IMR-90 (cell line): ENCODE data around the gene RHOXF2. TPM values are rescaled to one million over a fixed set of nuclear protein-coding genes. Genes with fewer than 3 reads are reported as not detected.

Source experiments
- ATAC-seq: fragments of 200-7000 bp; cut with Tn5 transposase; 2 replicates; pipeline ENCODE4 v1.9.1; 2020; ENCODE audit warnings: low read depth, mild to moderate bottlenecking, moderate library complexity
- BruUV-seq: library from RNA; stranded (reverse); fragments of 400-500 nt; replicated peaks from 2 replicates; lab custom pipeline; 2021; lab: Mats Ljungman, UMichigan
- CTCF ChIA-PET: fragments of 300-600 bp; formaldehyde crosslinking; extraction: SDS; loops from one replicate; lab custom pipeline; 2021; ENCODE audit warnings: antibody characterized with exemption; lab: Yijun Ruan, JAX
- POLR2A ChIA-PET: fragments of 300-600 bp; sonication (Branson Sonifier 250); formaldehyde crosslinking; loops from one replicate; lab custom pipeline; 2022; ENCODE audit warnings: antibody characterized with exemption; ENCODE audit not compliant: unreplicated experiment; lab: Charles Lee
- DNase-seq: peaks from one replicate; pipeline ENCODE4 v3.0.0; 2013
- H2AFZ ChIP-seq: replicated peaks from 2 replicates; pipeline ENCODE3; 2013; ENCODE audit warnings: low read length, mild to moderate bottlenecking; ENCODE audit not compliant: poor library complexity
- H2AK5ac ChIP-seq: 2 replicates; pipeline ENCODE4 v1.6.1; 2013; ENCODE audit warnings: low read depth, low read length, inconsistent platforms
- H2AK9ac ChIP-seq: replicated peaks from 2 replicates; pipeline ENCODE3; 2013; ENCODE audit warnings: mild to moderate bottlenecking, low read depth, low read length, moderate library complexity; ENCODE audit not compliant: poor library complexity
- H2BK120ac ChIP-seq: 2 replicates; pipeline ENCODE4 v1.6.1; 2013; ENCODE audit warnings: low read depth, low read length, inconsistent platforms
- H2BK15ac ChIP-seq: 3 replicates; pipeline ENCODE4 v1.6.1; 2013; ENCODE audit warnings: low read depth, low read length, inconsistent platforms
- H2BK20ac ChIP-seq: 2 replicates; pipeline ENCODE4 v1.6.1; 2013; ENCODE audit warnings: low read depth, mild to moderate bottlenecking, inconsistent platforms, low read length, moderate library complexity
- H2BK5ac ChIP-seq: 2 replicates; pipeline ENCODE4 v1.6.1; 2013; ENCODE audit warnings: mild to moderate bottlenecking, low read depth, low read length, inconsistent platforms; ENCODE audit not compliant: poor library complexity, severe bottlenecking
- H3K14ac ChIP-seq: replicated peaks from 2 replicates; pipeline ENCODE4 v1.6.1; 2013; ENCODE audit warnings: low read depth, low read length, inconsistent platforms
- H3K18ac ChIP-seq: 2 replicates; pipeline ENCODE4 v1.6.1; 2013; ENCODE audit warnings: low read depth, low read length, control low read depth
- H3K23ac ChIP-seq: 2 replicates; pipeline ENCODE4 v1.6.1; 2013; ENCODE audit warnings: low read depth, low read length, inconsistent platforms
- H3K27ac ChIP-seq: 2 replicates; pipeline ENCODE4 v1.5.1; 2013; ENCODE audit warnings: mild to moderate bottlenecking, control low read depth, low read length; ENCODE audit not compliant: insufficient read depth
- H3K27me3 ChIP-seq: 2 replicates; pipeline ENCODE4 v1.6.1; 2013; ENCODE audit warnings: low read length; ENCODE audit not compliant: control insufficient read depth, insufficient read depth
- H3K36me3 ChIP-seq: 2 replicates; pipeline ENCODE4 v1.6.1; 2013; ENCODE audit warnings: low read length, mixed read lengths; ENCODE audit not compliant: control insufficient read depth, insufficient read depth
- H3K4ac ChIP-seq: 2 replicates; pipeline ENCODE4 v1.6.1; 2013; ENCODE audit warnings: low read depth, low read length, inconsistent platforms
- H3K4me1 ChIP-seq: 2 replicates; pipeline ENCODE4 v1.6.1; 2013; ENCODE audit warnings: low read length, mixed read lengths; ENCODE audit not compliant: control insufficient read depth, insufficient read depth
- H3K4me2 ChIP-seq: 2 replicates; pipeline ENCODE4 v1.6.1; 2013; ENCODE audit warnings: low read depth, mild to moderate bottlenecking, control low read depth, low read length, moderate library complexity
- H3K4me3 ChIP-seq: 2 replicates; pipeline ENCODE4 v1.5.1; 2013; ENCODE audit warnings: low read depth, mild to moderate bottlenecking, control low read depth, low read length, moderate library complexity; ENCODE audit not compliant: insufficient read depth
- H3K56ac ChIP-seq: 2 replicates; pipeline ENCODE4 v1.6.1; 2013; ENCODE audit warnings: low read length, inconsistent platforms; ENCODE audit not compliant: insufficient read depth; ENCODE audit errors: extremely low read depth
- H3K79me1 ChIP-seq, 2 experiments: 2 replicates each; pipeline ENCODE4 v1.6.1; 2013; ENCODE audit warnings: low read length in 2 of 2, inconsistent platforms in 1 of 2, low read depth in 1 of 2
- H3K9ac ChIP-seq: 2 replicates; pipeline ENCODE4 v1.6.1; 2013; ENCODE audit warnings: low read depth, low read length, control low read depth
- H3K9me1 ChIP-seq: 2 replicates; pipeline ENCODE4 v1.6.1; 2013; ENCODE audit warnings: low read length, inconsistent platforms; ENCODE audit not compliant: insufficient read depth
- H3K9me3 ChIP-seq: 2 replicates; pipeline ENCODE4 v1.6.1; 2013; ENCODE audit warnings: low read length; ENCODE audit not compliant: control insufficient read depth, insufficient read depth
- H4K20me1 ChIP-seq: 2 replicates; pipeline ENCODE4 v1.6.1; 2013; ENCODE audit warnings: low read length, inconsistent platforms; ENCODE audit not compliant: insufficient read depth
- H4K5ac ChIP-seq: 2 replicates; pipeline ENCODE4 v1.6.1; 2013; ENCODE audit warnings: mild to moderate bottlenecking, low read depth, low read length, control low read depth
- H4K8ac ChIP-seq, 2 experiments: 2 replicates each; pipeline ENCODE4 v1.6.1; 2013; ENCODE audit warnings: low read depth in 2 of 2, low read length in 2 of 2, control low read depth in 1 of 2, inconsistent platforms in 1 of 2
- H4K91ac ChIP-seq: 2 replicates; pipeline ENCODE4 v1.6.1; 2013; ENCODE audit warnings: low read depth, low read length, inconsistent platforms; ENCODE audit not compliant: insufficient read depth
- WGBS, 2 experiments: methylation state at CpG; one replicate each; pipeline versions ENCODE4 v1.1.5 to v1.1.7; 2013; ENCODE audit warnings: missing lambda C conversion rate in 2 of 2; ENCODE audit not compliant: insufficient read length in 1 of 2; ENCODE audit errors: extremely low coverage in 2 of 2; 5-methylcytosine and 5-hydroxymethylcytosine counted together
- dilution Hi-C: fragments of 300-500 bp; cut with HindIII; formaldehyde crosslinking; loops from one replicate; pipeline ENCODE4 v1.14.3; 2018; ENCODE audit warnings: low sequenced_read_pairs; ENCODE audit not compliant: unreplicated experiment
- in situ Hi-C: fragments of 300-500 bp; cut with MboI; formaldehyde crosslinking; loops from 3 replicates; pipeline ENCODE4 v1.14.3; 2019; ENCODE audit warnings: low sequenced_read_pairs, inconsistent platforms, mixed read lengths
- intact Hi-C: fragments of 100-400 bp; cut with micrococcal nuclease; formaldehyde crosslinking; loops from 2 replicates; pipeline ENCODE4 v1.10.0; 2022
- polyA plus RNA-seq, 3 experiments: library from polyadenylated mRNA; depleted of rRNA; stranded (reverse); fragments of >200 nt; gene quantifications; 2 replicates each; pipeline ENCODE4 v1.2.3, GENCODE V29; 2012; ENCODE audit warnings: low replicate concordance in 1 of 3
- total RNA-seq: library from RNA; depleted of rRNA; stranded (reverse); fragments of >200 nt; gene quantifications from 2 replicates; pipeline ENCODE4 v1.2.3, GENCODE V29; 2012
- TF ChIP-seq, protein P1 (sequence below): conservative IDR thresholded peaks from 2 replicates; pipeline ENCODE4 v1.5.1; 2012; ENCODE audit warnings: mild to moderate bottlenecking, low read depth, low read length, improper control_type of control experiment

RHOXF2 gene
- total and polyA plus RNA-seq, 2 of the 4 experiments (the other 2 are of a cell fraction), result not detected

DNA sequence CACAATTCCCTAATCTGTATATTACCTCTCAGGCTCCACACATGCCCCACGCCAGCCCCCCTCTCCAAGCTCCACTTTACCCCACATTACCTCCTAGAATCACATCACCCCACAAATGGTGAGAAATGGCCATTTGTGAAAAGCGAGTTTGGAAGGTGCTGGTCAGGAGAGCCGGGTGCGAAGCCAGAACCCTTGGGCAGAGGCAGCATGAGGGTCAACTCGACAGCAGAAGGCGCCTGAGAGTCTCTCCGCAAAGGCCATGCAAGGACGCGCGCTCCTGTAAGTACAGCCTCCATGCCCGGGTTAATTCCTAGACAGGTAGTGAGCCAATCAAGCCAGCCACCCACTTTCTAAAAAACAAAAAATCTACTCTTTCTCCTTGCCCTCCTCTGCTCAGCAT, 42.4 kb downstream of the RHOXF2 start:
- Histone ChIP-seq H4K5ac (no peak overlapping the region), H3K56ac (no peak overlapping the region), H4K91ac (no peak overlapping the region), H3K4me3 (no peak overlapping the region), H3K9ac (no peak overlapping the region), H3K4me2 (no peak overlapping the region), H3K14ac (no peak overlapping the region), H3K36me3 (no peaks in the 10 kb centered on the region), H4K20me1 (no peaks in the 10 kb centered on the region; the same call in 1 of the 2 replicates), H3K9me1 (no peaks in the 10 kb centered on the region), H3K18ac (no peak overlapping the region), H2BK15ac (no peak overlapping the region), H3K9me3 (no peaks in the 10 kb centered on the region), H2BK120ac (no peak overlapping the region), H2AK5ac (no peak overlapping the region), H3K27ac (no peak overlapping the region), H3K4me1 (no peaks in the 10 kb centered on the region), H2BK20ac (no peak overlapping the region), H3K79me1 (no peaks in the 10 kb centered on the region), H2AFZ (no peak overlapping the region), H3K27me3 (peaks cover 2% of the 10 kb centered on the region), H3K23ac (no peak overlapping the region), H2AK9ac (no peak overlapping the region), H3K4ac (no peak overlapping the region), H4K8ac (no peak overlapping the region), H2BK5ac (no peak overlapping the region)
- no CpG with 5 or more reads among the region's 11 CpGs for WGBS, 2 experiments
- dilution Hi-C loops (no loop called here), intact Hi-C loops (no loop called here), in situ Hi-C loops (no loop called here)
- DNase-seq (no peak), ATAC-seq (no peak)
- BruUV-seq, result no TSS peak
- CTCF ChIA-PET, result no interaction called here
- TF ChIP-seq, protein P1, sequence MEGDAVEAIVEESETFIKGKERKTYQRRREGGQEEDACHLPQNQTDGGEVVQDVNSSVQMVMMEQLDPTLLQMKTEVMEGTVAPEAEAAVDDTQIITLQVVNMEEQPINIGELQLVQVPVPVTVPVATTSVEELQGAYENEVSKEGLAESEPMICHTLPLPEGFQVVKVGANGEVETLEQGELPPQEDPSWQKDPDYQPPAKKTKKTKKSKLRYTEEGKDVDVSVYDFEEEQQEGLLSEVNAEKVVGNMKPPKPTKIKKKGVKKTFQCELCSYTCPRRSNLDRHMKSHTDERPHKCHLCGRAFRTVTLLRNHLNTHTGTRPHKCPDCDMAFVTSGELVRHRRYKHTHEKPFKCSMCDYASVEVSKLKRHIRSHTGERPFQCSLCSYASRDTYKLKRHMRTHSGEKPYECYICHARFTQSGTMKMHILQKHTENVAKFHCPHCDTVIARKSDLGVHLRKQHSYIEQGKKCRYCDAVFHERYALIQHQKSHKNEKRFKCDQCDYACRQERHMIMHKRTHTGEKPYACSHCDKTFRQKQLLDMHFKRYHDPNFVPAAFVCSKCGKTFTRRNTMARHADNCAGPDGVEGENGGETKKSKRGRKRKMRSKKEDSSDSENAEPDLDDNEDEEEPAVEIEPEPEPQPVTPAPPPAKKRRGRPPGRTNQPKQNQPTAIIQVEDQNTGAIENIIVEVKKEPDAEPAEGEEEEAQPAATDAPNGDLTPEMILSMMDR, result no peak
- POLR2A ChIA-PET, result no interaction called here
